ENCODE results near the gene ESYT1.

Gene ESYT1

GRCh38 chr12:56189918-56190694, 62.0 kb downstream of the ESYT1 start:
- DNase-seq, result peak; percentile 64

DNA sequence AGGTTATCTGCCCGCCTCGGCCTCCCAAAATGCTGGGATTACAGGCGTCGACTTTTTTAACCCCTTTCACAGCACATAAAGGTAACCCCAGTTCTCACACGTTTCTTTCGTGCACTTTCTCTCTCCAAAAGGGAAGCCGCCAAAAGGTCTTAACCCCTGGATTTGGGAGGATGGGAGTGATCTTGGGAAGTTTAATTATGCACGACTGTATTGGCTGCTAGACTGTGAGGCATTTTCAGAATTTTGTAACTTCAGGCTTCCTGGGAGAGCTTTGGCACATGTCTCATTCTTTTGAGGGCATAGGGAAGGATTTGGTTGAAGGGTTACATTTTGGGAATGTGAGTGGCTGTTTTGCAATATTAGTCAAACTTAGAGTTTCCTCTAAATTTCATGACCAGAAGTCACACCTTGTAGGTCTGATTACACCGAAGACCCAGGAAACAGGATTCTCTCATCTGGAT, 62.7 kb downstream of the ESYT1 start:
- no peak for DNase-seq

GRCh38 chr12:56192582-56192981, 64.5 kb downstream of the ESYT1 start:
- DNase-seq, result no peak

- peak; percentile 64 for DNase-seq
Measured at GRCh38 chr12:56193025-56193578, 65.0 kb downstream of the ESYT1 start.

Measured in NCI-H446 treated with DMSO at 0.1 percent for 48 hours (cell line).